GM10248 (cell line): Measurements from ENCODE around the gene NPHS1.
A peak's percentile ranks its signal among the peaks of the same experiment; 100 is the strongest.
"Not testable (repeated sequence)": the region's sequence is repeated elsewhere in the genome, so short reads cannot be mapped to it uniquely, and the experiment has no call there.

ENCODE experiments used
- CTCF ChIA-PET: fragments of 300-600 bp; sonication (Branson Sonifier 250); formaldehyde crosslinking; extraction: SDS; loops from one replicate; lab custom pipeline; 2021; ENCODE audit warnings: antibody characterized with exemption; lab: Yijun Ruan, JAX
- POLR2A ChIA-PET: fragments of 350-650 bp; sonication (Branson Sonifier 250); formaldehyde crosslinking; extraction: SDS; loops from one replicate; lab custom pipeline; 2020; ENCODE audit warnings: antibody characterized with exemption; lab: Yijun Ruan, JAX
- DNase-seq: peaks from one replicate; pipeline ENCODE4 v3.0.0; 2012; ENCODE audit errors: extremely low spot score
- TF ChIP-seq, protein P1 (sequence below): IDR thresholded peaks from 2 replicates; pipeline ENCODE4 v1.5.1; 2012; ENCODE audit warnings: mild to moderate bottlenecking, low read depth; ENCODE audit errors: extremely low read depth, missing control alignments, control extremely low read depth

NPHS1 gene

DNA sequence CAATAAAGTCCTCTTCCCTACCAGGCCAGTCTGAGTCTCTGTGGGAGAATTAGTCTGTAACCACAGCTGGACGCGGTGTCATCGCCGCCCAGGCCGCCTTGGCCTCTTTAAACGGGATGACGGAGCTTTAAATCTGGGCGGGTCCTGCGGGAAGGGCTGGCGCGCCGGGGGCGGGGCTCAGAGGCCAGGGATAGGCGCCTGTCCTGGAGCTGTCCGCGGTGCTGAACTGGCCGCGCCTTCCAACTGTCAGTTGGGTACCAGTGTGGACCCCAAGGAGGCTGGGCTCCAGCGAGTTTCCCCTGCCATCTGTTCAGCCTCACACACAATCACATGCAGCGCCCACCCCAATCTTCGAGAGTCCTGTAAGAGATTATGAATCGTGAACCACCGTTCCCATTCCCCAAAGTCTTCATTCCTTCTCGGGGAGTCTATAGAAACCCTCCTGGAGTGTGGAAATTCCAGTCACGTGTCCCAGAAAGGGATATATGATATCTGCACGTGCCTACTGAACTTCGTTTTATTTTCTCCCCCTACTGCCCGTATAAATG is 27.5 kb upstream of the NPHS1 start:
- ChIA-PET CTCF (interaction anchor here (0.7 to 6.5 kb wide), 10 partner anchors 10 to 188 kb away, joined by 3 to 82 read pairs (median 5); partner anchors contain the start of gene APLP1), POLR2A (interaction anchor here (0.5 to 1.8 kb wide), 2 partner anchors 10 to 15 kb away, joined by 3 to 7 read pairs; no protein-coding TSS in a partner anchor)
- DNase-seq: peak; percentile 85
- TF ChIP-seq, protein P1, sequence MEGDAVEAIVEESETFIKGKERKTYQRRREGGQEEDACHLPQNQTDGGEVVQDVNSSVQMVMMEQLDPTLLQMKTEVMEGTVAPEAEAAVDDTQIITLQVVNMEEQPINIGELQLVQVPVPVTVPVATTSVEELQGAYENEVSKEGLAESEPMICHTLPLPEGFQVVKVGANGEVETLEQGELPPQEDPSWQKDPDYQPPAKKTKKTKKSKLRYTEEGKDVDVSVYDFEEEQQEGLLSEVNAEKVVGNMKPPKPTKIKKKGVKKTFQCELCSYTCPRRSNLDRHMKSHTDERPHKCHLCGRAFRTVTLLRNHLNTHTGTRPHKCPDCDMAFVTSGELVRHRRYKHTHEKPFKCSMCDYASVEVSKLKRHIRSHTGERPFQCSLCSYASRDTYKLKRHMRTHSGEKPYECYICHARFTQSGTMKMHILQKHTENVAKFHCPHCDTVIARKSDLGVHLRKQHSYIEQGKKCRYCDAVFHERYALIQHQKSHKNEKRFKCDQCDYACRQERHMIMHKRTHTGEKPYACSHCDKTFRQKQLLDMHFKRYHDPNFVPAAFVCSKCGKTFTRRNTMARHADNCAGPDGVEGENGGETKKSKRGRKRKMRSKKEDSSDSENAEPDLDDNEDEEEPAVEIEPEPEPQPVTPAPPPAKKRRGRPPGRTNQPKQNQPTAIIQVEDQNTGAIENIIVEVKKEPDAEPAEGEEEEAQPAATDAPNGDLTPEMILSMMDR: no peak

DNA sequence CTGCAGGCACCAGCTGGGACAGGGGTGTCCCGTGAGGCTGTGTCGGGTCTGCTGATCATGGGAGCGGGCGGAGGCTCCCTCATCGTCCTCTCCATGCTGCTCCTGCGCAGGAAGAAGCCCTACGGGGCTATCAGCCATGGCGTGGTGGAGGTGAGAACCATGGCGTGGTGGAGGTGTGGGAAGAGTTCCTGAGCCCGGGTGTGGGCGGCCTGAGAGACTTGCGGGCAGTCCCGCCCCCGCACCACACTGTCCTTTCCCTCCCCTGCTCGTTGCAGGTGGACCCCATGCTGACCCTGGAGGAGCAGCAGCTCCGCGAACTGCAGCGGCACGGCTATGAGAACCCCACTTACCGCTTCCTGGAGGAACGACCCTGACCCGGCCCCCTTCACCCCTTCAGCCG is 26.8 kb upstream of the NPHS1 start:
- no peak for DNase-seq
- ChIA-PET CTCF (interaction anchor here (0.7 to 6.3 kb wide), 5 partner anchors 9 to 187 kb away, joined by 3 to 45 read pairs (median 5); no protein-coding TSS in a partner anchor), POLR2A (interaction anchor here (1.8 kb wide), 1 partner anchor 9 kb away, joined by 7 read pairs; no protein-coding TSS in a partner anchor)
- TF ChIP-seq, protein P1: no peak

DNA sequence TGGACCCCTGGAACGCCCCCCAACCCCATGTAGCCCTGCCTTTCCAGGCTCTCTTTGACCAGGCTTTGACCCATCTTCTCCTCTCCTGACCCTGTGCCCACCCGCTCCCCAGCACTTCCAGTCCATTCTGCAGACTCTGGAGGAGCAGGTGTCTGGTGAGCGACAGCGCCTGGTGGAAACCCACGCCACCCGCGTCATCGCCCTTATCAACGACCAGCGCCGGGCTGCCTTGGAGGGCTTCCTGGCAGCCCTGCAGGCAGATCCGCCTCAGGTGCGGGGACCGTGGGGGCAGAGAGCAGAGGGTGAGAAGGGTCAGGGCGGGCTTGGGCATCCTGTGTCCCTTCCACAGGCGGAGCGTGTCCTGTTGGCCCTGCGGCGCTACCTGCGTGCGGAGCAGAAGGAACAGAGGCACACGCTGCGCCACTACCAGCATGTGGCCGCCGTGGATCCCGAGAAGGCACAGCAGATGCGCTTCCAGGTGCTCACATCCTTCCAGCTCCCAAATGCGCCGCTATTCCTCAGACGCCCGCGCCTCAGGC is 22.2 kb upstream of the NPHS1 start:
- DNase-seq: no peak
- TF ChIP-seq, protein P1: no peak
- ChIA-PET CTCF (no interaction called here), POLR2A (no interaction called here)

DNA sequence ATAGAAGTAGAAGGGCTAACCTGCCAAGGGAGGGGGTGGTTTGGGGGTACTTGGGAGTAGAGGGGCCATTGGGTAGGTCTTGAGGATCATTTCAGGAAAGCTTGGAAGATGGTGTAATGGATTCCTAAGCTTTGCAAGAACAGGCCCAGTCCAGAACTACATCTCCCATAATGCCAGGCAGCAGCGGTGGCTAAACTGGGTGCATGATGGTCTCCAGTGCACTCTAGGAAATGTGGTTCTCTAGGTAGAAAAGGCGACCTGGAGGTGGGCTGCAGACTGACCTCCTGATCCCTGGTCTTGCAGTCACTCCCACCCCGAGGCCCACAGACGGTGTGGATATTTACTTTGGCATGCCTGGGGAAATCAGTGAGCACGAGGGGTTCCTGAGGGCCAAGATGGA is 19.9 kb upstream of the NPHS1 start:
- CTCF ChIA-PET: no interaction called here
- POLR2A ChIA-PET: no interaction called here
- TF ChIP-seq, protein P1: no peak
- DNase-seq: no peak

DNA sequence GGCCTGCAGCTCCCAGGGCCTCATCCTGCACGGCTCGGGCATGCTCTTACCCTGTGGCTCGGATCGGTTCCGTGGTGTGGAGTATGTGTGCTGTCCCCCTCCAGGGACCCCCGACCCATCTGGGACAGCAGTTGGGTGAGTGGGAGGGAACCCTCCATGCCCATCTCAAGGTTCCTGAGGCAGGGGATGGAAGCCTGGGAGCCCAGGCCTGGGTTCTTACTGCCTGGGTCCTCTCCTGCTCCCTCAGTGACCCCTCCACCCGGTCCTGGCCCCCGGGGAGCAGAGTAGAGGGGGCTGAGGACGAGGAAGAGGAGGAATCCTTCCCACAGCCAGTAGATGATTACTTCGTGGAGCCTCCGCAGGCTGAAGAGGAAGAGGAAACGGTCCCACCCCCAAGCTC is 19.3 kb upstream of the NPHS1 start:
- ChIA-PET POLR2A (no interaction called here), CTCF (no interaction called here)
- DNase-seq: no peak
- TF ChIP-seq, protein P1: no peak

DNA sequence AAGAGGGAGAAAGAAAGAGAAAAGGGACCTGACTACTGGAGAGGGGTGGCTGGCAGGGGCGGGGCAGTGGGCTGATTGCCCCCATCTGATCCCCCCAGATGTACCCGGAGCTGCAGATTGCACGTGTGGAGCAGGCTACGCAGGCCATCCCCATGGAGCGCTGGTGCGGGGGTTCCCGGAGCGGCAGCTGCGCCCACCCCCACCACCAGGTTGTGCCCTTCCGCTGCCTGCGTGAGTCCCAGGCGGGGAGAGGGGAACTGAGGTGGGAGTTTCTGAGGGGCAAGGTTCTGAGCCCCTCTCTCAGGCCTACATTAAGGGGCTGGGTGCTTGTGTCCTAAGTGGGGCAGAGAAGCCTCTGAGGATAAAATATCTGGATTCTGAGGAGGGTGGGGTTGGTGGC is 18.5 kb upstream of the NPHS1 start:
- no peak for DNase-seq
- TF ChIP-seq, protein P1: no peak
- POLR2A ChIA-PET: no interaction called here
- CTCF ChIA-PET: interaction anchor here (1.0 to 3.0 kb wide), 5 partner anchors 9 to 76 kb away, joined by 3 to 15 read pairs (median 4); no protein-coding TSS in a partner anchor

DNA sequence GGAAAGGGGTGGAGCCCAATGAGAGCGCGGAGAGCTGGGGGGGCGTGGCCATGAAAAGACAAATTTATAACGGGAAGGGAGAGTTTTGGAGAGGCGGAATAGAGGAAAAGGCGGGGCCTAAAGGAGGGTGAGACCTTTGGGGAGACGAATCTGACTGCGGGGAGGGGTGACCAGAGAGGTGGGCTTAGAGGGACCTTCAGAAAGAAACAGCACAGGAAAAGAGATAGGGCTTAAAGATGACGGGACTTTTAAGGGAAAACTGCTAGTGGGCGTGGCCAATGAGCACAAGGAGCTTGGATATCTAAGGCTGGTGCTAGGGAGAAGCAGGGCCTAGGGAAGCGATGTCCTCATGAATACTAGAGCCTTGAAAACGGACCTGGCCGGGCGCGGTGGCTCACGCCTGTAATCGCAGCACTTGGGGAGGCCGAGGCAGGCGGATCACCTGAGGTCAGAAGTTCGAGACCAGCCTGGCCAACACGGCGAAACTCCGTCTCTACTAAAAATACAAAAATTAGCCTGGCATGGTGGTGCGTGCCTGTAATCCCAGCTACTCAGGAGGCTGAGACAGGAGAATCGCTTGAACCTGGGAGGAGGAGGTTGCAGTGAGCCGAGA is 17.9 kb upstream of the NPHS1 start:
- DNase-seq: not testable (repeated sequence)
- POLR2A ChIA-PET: interaction anchor here (1.3 kb wide), 1 partner anchor 9 kb away, joined by 7 read pairs; no protein-coding TSS in a partner anchor
- CTCF ChIA-PET: interaction anchor here (0.8 to 3.0 kb wide), 6 partner anchors 10 to 77 kb away, joined by 3 to 15 read pairs (median 4); no protein-coding TSS in a partner anchor
